Lung (tissue), 16 donors: ENCODE results near the gene FBF1. TPM values are rescaled to one million over a fixed set of nuclear protein-coding genes. Genes with fewer than 3 reads are reported as not detected.
A peak's percentile ranks its signal among the peaks of the same experiment; 100 is the strongest.

Source experiments
- ATAC-seq: fragments of 200-7000 bp; cut with Tn5 transposase; one replicate; pipeline ENCODE4 v1.9.1; 2020; ENCODE audit warnings: moderate number of reproducible peaks; ENCODE audit not compliant: insufficient read depth, low FRiP score
- DNase-seq, 3 donors: peaks; one replicate each; pipeline ENCODE4 v3.0.0-alpha.2; 2013 to 2017
- H3K27ac ChIP-seq, 2 donors: one replicate each; pipeline ENCODE4 v1.5.1; 2013; ENCODE audit warnings: mild to moderate bottlenecking in 2 of 2, moderate library complexity in 2 of 2, control low read depth in 1 of 2, inconsistent platforms in 1 of 2, low read depth in 1 of 2, low read length in 1 of 2
- H3K27me3 ChIP-seq, 3 donors: one replicate each; pipeline ENCODE4 v1.5.1; 2013; ENCODE audit warnings: low read length in 2 of 3; ENCODE audit not compliant: control insufficient read depth in 3 of 3, insufficient read depth in 3 of 3
- H3K36me3 ChIP-seq, 4 donors: one replicate each; pipeline ENCODE4 v1.5.1; 2013; ENCODE audit warnings: low read length in 4 of 4, mild to moderate bottlenecking in 1 of 4, moderate library complexity in 1 of 4; ENCODE audit not compliant: control insufficient read depth in 4 of 4, insufficient read depth in 4 of 4
- H3K4me1 ChIP-seq, 5 donors: one replicate each; pipeline ENCODE4 v1.5.1; 2013; ENCODE audit warnings: low read length in 5 of 5, mild to moderate bottlenecking in 2 of 5, moderate library complexity in 1 of 5; ENCODE audit not compliant: control insufficient read depth in 5 of 5, insufficient read depth in 5 of 5
- H3K4me3 ChIP-seq: one replicate; pipeline ENCODE4 v1.5.1; 2013; ENCODE audit warnings: mild to moderate bottlenecking, control low read depth, moderate library complexity
- H3K9ac ChIP-seq, 2 donors: one replicate each; pipeline ENCODE4 v1.5.1; 2013; ENCODE audit warnings: low read length in 2 of 2, control low read depth in 1 of 2; ENCODE audit not compliant: insufficient read depth in 1 of 2
- H3K9me3 ChIP-seq, 4 donors: one replicate each; pipeline ENCODE4 v1.5.1; 2013; ENCODE audit warnings: low read length in 3 of 4, mild to moderate bottlenecking in 1 of 4, moderate library complexity in 1 of 4; ENCODE audit not compliant: control insufficient read depth in 4 of 4, insufficient read depth in 3 of 4
- WGBS, 2 donors: extraction: QIAGEN DNeasy Blood & Tissue Kit; methylation state at CpG; one replicate each; pipeline ENCODE4 v1.1.7; 2013; 5-methylcytosine and 5-hydroxymethylcytosine counted together
- long read RNA-seq, 5 donors: transcript quantifications; one replicate each; lab custom pipeline, GENCODE V29; 2026
- polyA plus RNA-seq, 2 donors: library from polyadenylated mRNA; stranded (reverse); fragments of 200-250 nt; gene quantifications; one replicate each; pipeline ENCODE4 v1.2.1, GENCODE V29; 2013
- total RNA-seq, 2 donors: library from RNA; depleted of rRNA in 1 of 2; stranded (reverse); fragments of >200 nt in 1 of 2; gene quantifications; one replicate each; pipeline ENCODE4 v1.2.1, GENCODE V29; 2014 to 2021
- TF ChIP-seq, protein P1 (sequence below): IDR thresholded peaks from 2 replicates; pipeline ENCODE4 v1.5.1; 2012; ENCODE audit warnings: mild to moderate bottlenecking; ENCODE audit errors: control extremely low read depth, extremely low read depth
- donor health status: control.
- donor health status: control.
- donor health status: Bipolar disorder and iron deficiency.
- donor health status: healthy.
- donor health status: DM: yes; HTN: yes; CAD: no.

The FBF1 gene, protein sequence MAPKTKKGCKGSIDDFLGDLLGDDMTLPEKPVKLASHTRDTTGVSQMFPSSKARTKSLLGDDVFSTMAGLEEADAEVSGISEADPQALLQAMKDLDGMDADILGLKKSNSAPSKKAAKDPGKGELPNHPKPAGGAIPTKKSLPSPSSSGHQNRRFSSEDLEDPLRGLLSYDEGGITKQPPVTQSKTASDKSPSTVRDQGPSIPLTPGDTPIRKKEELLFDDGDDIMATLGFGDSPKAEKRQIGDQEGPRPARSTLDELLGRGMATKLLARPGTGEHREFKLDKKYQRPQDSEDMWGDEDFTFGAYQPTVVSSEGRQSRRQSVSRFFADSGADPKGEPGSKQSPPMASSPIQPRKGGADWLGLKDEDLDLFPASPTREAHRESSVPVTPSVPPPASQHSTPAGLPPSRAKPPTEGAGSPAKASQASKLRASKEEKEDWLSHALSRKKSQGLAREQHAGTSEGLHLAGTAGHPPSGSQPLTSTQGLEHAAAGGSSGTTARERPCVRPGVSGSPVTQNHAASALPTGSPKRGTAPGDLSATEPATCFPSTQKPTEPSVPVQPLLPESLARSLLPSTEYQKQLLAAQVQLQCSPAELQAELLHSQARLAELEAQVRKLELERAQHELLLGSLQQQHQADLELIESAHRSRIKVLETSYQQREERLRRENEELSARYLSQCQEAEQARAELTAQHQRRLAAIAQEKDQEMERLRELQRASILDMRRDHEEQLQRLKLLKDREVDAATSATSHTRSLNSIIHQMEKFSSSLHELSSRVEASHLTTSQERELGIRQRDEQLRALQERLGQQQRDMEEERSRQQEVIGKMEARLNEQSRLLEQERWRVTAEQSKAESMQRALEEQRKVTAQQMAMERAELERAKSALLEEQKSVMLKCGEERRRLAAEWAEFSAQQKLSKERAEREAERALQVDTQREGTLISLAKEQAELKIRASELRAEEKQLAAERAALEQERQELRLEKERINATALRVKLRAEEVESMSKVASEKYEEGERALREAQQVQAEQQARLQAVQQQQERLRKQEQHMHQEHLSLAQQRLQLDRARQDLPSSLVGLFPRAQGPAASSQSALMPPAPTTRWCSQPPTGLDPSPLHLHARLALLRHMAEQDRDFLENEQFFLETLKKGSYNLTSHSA
- total RNA-seq (10 to 100 TPM; 14.5 to 18.7 TPM), polyA plus RNA-seq (10 to 100 TPM in 1 of 2 donors, 1 to 10 TPM in 1; 4.6 to 11.6 TPM)
- long read RNA-seq, donor 1, result 0 reads
- long read RNA-seq, donor 2, result 0 reads
- long read RNA-seq, donor 3, result 0 reads
- long read RNA-seq, donor 4, result 0 reads
- long read RNA-seq, donor 5, partial matches to known transcripts, result 0 of 1 reads
- long read RNA-seq, donor 5, other reads (novel, unspliced or antisense), result 0 of 1 reads

- peaks cover 0 to 9% (median 4%) of the 10 kb centered on the region in 4 donors for H3K36me3 ChIP-seq
- peak within 1 kb of the TSS; percentile 96 for H3K4me3 ChIP-seq
- peak; percentile 94 to 97 (median 95) for DNase-seq
- peak within 1 kb of the TSS; percentile 87 to 93 for H3K27ac ChIP-seq
- H3K27me3 ChIP-seq, result no peaks in the 10 kb centered on the region
- no peaks in the 10 kb centered on the region for H3K9me3 ChIP-seq
- peaks cover 0 to 7% (median 3%) of the 10 kb centered on the region in 5 donors for H3K4me1 ChIP-seq
- TF ChIP-seq, protein P1, sequence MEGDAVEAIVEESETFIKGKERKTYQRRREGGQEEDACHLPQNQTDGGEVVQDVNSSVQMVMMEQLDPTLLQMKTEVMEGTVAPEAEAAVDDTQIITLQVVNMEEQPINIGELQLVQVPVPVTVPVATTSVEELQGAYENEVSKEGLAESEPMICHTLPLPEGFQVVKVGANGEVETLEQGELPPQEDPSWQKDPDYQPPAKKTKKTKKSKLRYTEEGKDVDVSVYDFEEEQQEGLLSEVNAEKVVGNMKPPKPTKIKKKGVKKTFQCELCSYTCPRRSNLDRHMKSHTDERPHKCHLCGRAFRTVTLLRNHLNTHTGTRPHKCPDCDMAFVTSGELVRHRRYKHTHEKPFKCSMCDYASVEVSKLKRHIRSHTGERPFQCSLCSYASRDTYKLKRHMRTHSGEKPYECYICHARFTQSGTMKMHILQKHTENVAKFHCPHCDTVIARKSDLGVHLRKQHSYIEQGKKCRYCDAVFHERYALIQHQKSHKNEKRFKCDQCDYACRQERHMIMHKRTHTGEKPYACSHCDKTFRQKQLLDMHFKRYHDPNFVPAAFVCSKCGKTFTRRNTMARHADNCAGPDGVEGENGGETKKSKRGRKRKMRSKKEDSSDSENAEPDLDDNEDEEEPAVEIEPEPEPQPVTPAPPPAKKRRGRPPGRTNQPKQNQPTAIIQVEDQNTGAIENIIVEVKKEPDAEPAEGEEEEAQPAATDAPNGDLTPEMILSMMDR, result no peak
- peak; percentile 100 for ATAC-seq
- WGBS, 2 donors, result 0% methylated on average over 60 to 63 of the region's 63 CpGs
- H3K9ac ChIP-seq, result peak within 1 kb of the TSS; percentile 66 to 81
Observed at GRCh38 chr17:75940727-75941441, at the start of gene FBF1. FBF1 (minus strand) TSS chr17:75941042; CDS start chr17:75938149, 2,893 bp downstream.

DNA sequence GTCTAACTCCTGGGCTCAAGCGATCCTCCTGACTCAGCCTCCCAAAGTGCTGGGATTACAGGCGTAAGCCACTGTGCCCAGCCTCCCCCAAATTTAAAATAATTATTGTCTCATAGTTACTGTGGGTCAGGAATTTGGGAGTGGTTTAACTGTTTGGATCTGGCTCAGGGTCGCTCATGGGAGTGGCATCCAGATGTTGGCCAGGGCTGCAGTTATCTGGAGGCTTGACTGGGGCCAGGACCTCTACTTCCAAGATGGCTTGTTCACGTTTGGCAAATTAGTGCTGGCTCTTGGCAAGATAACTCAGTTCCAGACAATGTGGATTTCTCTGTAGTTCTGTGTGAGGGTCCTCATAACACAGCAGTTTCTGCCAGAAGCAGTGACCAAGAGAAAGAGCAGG is 46.2 kb upstream of the FBF1 start:
- H3K4me1 ChIP-seq, result peaks cover 0 to 18% (median 5%) of the 10 kb centered on the region in 5 donors
- no peaks in the 10 kb centered on the region for H3K27me3 ChIP-seq
- 81 to 94% methylated on average over 4 of the region's 4 CpGs for WGBS, 2 donors
- peaks cover 0 to 18% (median 6%) of the 10 kb centered on the region in 4 donors for H3K36me3 ChIP-seq
- TF ChIP-seq, protein P1, result no peak
- no peaks in the 10 kb centered on the region for H3K9me3 ChIP-seq
- H3K4me3 ChIP-seq, result no peak overlapping the region
- ATAC-seq, result no peak
- H3K9ac ChIP-seq, result no peak overlapping the region
- H3K27ac ChIP-seq, result no peak overlapping the region
- no peak for DNase-seq

DNA sequence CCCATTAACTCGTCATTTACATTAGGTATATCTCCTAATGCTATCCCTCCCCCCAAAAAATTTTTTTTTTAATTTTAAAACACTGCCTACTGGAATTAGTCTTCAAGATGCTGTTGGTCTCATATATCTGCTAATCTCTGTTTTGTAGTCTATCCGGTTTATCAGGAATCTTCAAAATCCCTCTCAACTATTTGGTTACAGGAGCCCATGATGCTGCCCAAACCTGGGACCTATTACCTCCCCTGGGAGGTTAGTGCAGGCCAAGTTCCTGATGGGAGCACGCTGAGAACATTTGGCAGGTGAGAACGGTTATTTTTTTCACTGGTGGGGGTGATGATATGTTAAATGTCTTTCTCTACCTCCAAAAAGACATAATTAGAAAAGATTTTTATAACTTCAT is 45.1 kb upstream of the FBF1 start:
- TF ChIP-seq, protein P1, result no peak
- Histone ChIP-seq H3K36me3 (peaks cover 0 to 10% (median 2%) of the 10 kb centered on the region in 4 donors), H3K4me3 (no peak overlapping the region), H3K27ac (no peak overlapping the region), H3K9me3 (no peaks in the 10 kb centered on the region), H3K9ac (no peak overlapping the region), H3K4me1 (peaks cover 0 to 23% (median 8%) of the 10 kb centered on the region in 5 donors), H3K27me3 (no peaks in the 10 kb centered on the region)
- ATAC-seq (no peak), DNase-seq (no peak)
- 95% methylated on average over 4 of the region's 4 CpGs for WGBS, 2 donors
